Panc1 (cell line): Measurements from ENCODE around the gene TUBB1. TPM values are rescaled to one million over a fixed set of nuclear protein-coding genes. Genes with fewer than 3 reads are reported as not detected.
"Not testable (repeated sequence)": the region's sequence is repeated elsewhere in the genome, so short reads cannot be mapped to it uniquely, and the experiment has no call there.

Source experiments
- ATAC-seq: fragments of 200-7000 bp; cut with Tn5 transposase; 2 replicates; pipeline ENCODE4 v1.9.1; 2020; ENCODE audit warnings: mild to moderate bottlenecking, moderate library complexity
- BruUV-seq: library from RNA; stranded (reverse); fragments of 400-500 nt; replicated peaks from 2 replicates; lab custom pipeline; 2021; lab: Mats Ljungman, UMichigan
- CTCF ChIA-PET: fragments of 300-600 bp; sonication (Branson Sonifier 250); formaldehyde crosslinking; loops from one replicate; lab custom pipeline; 2022; ENCODE audit warnings: antibody characterized with exemption; lab: Charles Lee
- POLR2A ChIA-PET: fragments of 300-600 bp; sonication (Branson Sonifier 250); formaldehyde crosslinking; loops from one replicate; lab custom pipeline; 2022; ENCODE audit warnings: antibody characterized with exemption; lab: Charles Lee
- DNase-seq: peaks from one replicate; pipeline ENCODE4 v3.0.0-alpha.2; 2010; ENCODE audit warnings: low read depth, low spot score
- H3K27ac ChIP-seq: 2 replicates; pipeline ENCODE4 v1.5.1; 2011; ENCODE audit warnings: mild to moderate bottlenecking, low read length, inconsistent platforms
- H3K27me3 ChIP-seq: fragments of 200-500 bp; sonication (Bioruptor generic); 2 replicates; pipeline ENCODE4 v1.6.0; 2014; ENCODE audit warnings: low read length, inconsistent platforms; ENCODE audit not compliant: control insufficient read depth, insufficient read depth
- H3K36me3 ChIP-seq: fragments of 200-500 bp; sonication (Bioruptor generic); 2 replicates; pipeline ENCODE4 v1.5.1; 2014; ENCODE audit warnings: inconsistent platforms, mild to moderate bottlenecking, low read length, moderate library complexity; ENCODE audit not compliant: control insufficient read depth, insufficient read depth
- H3K4me1 ChIP-seq: 2 replicates; pipeline ENCODE4 v1.5.1; 2011; ENCODE audit warnings: inconsistent platforms, mild to moderate bottlenecking, low read length, moderate library complexity; ENCODE audit not compliant: control insufficient read depth, insufficient read depth
- H3K4me3 ChIP-seq, 2 experiments: 2 replicates each; pipeline ENCODE4 v1.5.1; 2011 to 2012; ENCODE audit warnings: low read depth in 2 of 2, low read length in 2 of 2, mild to moderate bottlenecking in 2 of 2, inconsistent platforms in 1 of 2, moderate library complexity in 1 of 2
- H3K9me3 ChIP-seq: fragments of 200-500 bp; sonication (Bioruptor generic); 2 replicates; pipeline ENCODE4 v1.5.1; 2014; ENCODE audit warnings: low read depth, mild to moderate bottlenecking, inconsistent platforms, low read length, moderate library complexity; ENCODE audit not compliant: control insufficient read depth, insufficient read depth
- POLR2AphosphoS5 ChIP-seq: IDR thresholded peaks from 2 replicates; pipeline ENCODE4 v1.6.1; 2012; ENCODE audit warnings: mild to moderate bottlenecking, low read depth, low read length, moderate library complexity
- SIN3A ChIP-seq: IDR thresholded peaks from 2 replicates; pipeline ENCODE4 v1.6.1; 2012; ENCODE audit warnings: low read depth, mild to moderate bottlenecking, low read length, moderate library complexity, borderline replicate concordance; ENCODE audit not compliant: insufficient read depth
- TCF7L2 ChIP-seq: IDR thresholded peaks from 2 replicates; pipeline ENCODE4 v1.6.1; 2011; ENCODE audit warnings: mild to moderate bottlenecking, low read depth, low read length, inconsistent platforms
- in situ Hi-C: cut with HindIII; loops from 2 replicates; pipeline ENCODE4 v1.10.0; 2016; ENCODE audit warnings: low sequenced_read_pairs, low pct_unique_long_range_greater_than_20kb
- intact Hi-C: fragments of 100-400 bp; cut with micrococcal nuclease; formaldehyde crosslinking; loops from one replicate; pipeline ENCODE4 v1.10.0; 2022; ENCODE audit not compliant: unreplicated experiment
- total RNA-seq: library from RNA; stranded (reverse); gene quantifications from one replicate; pipeline ENCODE4 v1.2.1, GENCODE V29; 2021; ENCODE audit not compliant: unreplicated experiment
- TF ChIP-seq, protein P1 (sequence below), 2 experiments: IDR thresholded peaks; 2 replicates each; pipeline ENCODE4 v1.6.1; 2011 to 2012; ENCODE audit warnings: low read depth in 2 of 2, control low read depth in 1 of 2, low read length in 1 of 2, mild to moderate bottlenecking in 1 of 2, moderate library complexity in 1 of 2; ENCODE audit not compliant: insufficient read depth in 1 of 2
- TF ChIP-seq, protein P2 (sequence below): fragments of 450-650 bp; IDR thresholded peaks from 2 replicates; pipeline ENCODE4 v1.5.1; 2017; ENCODE audit warnings: mild to moderate bottlenecking

The TUBB1 gene
- total RNA-seq, 1 experiment from 2014 or later, result not detected

- no TSS peak for BruUV-seq
- ATAC-seq (0 out of 2 replicates have a peak, but pooled peaks have one; percentile 33), DNase-seq (no peak)
- H3K4me1 ChIP-seq, result peaks cover 10% of the 10 kb centered on the region; the same call in 1 of the 2 replicates
- intact Hi-C loops, result loop anchor here (10.0 kb wide), 1 partner anchor 87 kb away; no protein-coding TSS in a partner anchor
- H3K27ac ChIP-seq, result peak overlapping the region; percentile 91
- ChIA-PET CTCF (no interaction called here), POLR2A (interaction anchor here (0.7 kb wide), 1 partner anchor 11 kb away, joined by 5 read pairs; no protein-coding TSS in a partner anchor)
- in situ Hi-C loops, result no loop called here
- H3K27me3 ChIP-seq, result no peaks in the 10 kb centered on the region
- peaks cover 3% of the 10 kb centered on the region; the same call in 1 of the 2 replicates for H3K36me3 ChIP-seq
- TF ChIP-seq POLR2AphosphoS5 (no peak), TCF7L2 (no peak), SIN3A (no peak)
- TF ChIP-seq, protein P1, sequence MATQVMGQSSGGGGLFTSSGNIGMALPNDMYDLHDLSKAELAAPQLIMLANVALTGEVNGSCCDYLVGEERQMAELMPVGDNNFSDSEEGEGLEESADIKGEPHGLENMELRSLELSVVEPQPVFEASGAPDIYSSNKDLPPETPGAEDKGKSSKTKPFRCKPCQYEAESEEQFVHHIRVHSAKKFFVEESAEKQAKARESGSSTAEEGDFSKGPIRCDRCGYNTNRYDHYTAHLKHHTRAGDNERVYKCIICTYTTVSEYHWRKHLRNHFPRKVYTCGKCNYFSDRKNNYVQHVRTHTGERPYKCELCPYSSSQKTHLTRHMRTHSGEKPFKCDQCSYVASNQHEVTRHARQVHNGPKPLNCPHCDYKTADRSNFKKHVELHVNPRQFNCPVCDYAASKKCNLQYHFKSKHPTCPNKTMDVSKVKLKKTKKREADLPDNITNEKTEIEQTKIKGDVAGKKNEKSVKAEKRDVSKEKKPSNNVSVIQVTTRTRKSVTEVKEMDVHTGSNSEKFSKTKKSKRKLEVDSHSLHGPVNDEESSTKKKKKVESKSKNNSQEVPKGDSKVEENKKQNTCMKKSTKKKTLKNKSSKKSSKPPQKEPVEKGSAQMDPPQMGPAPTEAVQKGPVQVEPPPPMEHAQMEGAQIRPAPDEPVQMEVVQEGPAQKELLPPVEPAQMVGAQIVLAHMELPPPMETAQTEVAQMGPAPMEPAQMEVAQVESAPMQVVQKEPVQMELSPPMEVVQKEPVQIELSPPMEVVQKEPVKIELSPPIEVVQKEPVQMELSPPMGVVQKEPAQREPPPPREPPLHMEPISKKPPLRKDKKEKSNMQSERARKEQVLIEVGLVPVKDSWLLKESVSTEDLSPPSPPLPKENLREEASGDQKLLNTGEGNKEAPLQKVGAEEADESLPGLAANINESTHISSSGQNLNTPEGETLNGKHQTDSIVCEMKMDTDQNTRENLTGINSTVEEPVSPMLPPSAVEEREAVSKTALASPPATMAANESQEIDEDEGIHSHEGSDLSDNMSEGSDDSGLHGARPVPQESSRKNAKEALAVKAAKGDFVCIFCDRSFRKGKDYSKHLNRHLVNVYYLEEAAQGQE (IDR thresholded peaks at IDR 0.05; ENCODE audit: insufficient read depth in 1 of 2, low read depth in 2 of 2, low read length in 1 of 2), result no peak
- TF ChIP-seq, protein P2, sequence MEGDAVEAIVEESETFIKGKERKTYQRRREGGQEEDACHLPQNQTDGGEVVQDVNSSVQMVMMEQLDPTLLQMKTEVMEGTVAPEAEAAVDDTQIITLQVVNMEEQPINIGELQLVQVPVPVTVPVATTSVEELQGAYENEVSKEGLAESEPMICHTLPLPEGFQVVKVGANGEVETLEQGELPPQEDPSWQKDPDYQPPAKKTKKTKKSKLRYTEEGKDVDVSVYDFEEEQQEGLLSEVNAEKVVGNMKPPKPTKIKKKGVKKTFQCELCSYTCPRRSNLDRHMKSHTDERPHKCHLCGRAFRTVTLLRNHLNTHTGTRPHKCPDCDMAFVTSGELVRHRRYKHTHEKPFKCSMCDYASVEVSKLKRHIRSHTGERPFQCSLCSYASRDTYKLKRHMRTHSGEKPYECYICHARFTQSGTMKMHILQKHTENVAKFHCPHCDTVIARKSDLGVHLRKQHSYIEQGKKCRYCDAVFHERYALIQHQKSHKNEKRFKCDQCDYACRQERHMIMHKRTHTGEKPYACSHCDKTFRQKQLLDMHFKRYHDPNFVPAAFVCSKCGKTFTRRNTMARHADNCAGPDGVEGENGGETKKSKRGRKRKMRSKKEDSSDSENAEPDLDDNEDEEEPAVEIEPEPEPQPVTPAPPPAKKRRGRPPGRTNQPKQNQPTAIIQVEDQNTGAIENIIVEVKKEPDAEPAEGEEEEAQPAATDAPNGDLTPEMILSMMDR, result no peak
- H3K4me3 ChIP-seq, result peak overlapping the region; percentile 88 to 96
- H3K9me3 ChIP-seq, result no peaks in the 10 kb centered on the region
These were observed 37.4 kb upstream of the TUBB1 start for GRCh38 chr20:58981628-58982364.

- ChIA-PET POLR2A (interaction anchor here (0.7 kb wide), 3 partner anchors 10 to 289 kb away, joined by 3 to 5 read pairs (median 4); no protein-coding TSS in a partner anchor), CTCF (no interaction called here)
- BruUV-seq, result TSS peak; percentile 66
- TF ChIP-seq, protein P1 (IDR thresholded peaks at IDR 0.05; ENCODE audit: insufficient read depth in 1 of 2, low read depth in 2 of 2, low read length in 1 of 2), result no peak
- TF ChIP-seq TCF7L2, result no peak
- TF ChIP-seq, protein P2, result no peak
- TF ChIP-seq POLR2AphosphoS5, result no peak
- TF ChIP-seq SIN3A, result no peak
- peak overlapping the region; percentile 88 to 96 for H3K4me3 ChIP-seq
- peaks cover 6% of the 10 kb centered on the region for H3K36me3 ChIP-seq
- no peaks in the 10 kb centered on the region for H3K27me3 ChIP-seq
- intact Hi-C loops, result loop anchor here (10.0 kb wide), 1 partner anchor 88 kb away; no protein-coding TSS in a partner anchor
- peaks cover 10% of the 10 kb centered on the region; the same call in 1 of the 2 replicates for H3K4me1 ChIP-seq
- peak overlapping the region; percentile 91 for H3K27ac ChIP-seq
- DNase-seq, result no peak
- in situ Hi-C loops, result no loop called here
- no peaks in the 10 kb centered on the region for H3K9me3 ChIP-seq
- no peak for ATAC-seq
These were observed 36.7 kb upstream of the TUBB1 start for GRCh38 chr20:58982406-58983114.

GRCh38 chr20:58983115-58983468 is 36.1 kb upstream of the TUBB1 start:
- DNase-seq, H3K27me3 ChIP-seq, ATAC-seq, in situ Hi-C loops, CTCF ChIA-PET, H3K9me3 ChIP-seq, BruUV-seq, H3K27ac ChIP-seq, H3K4me3 ChIP-seq: not testable (repeated sequence)
- Histone ChIP-seq H3K36me3 (peaks cover 11% of the 10 kb centered on the region), H3K4me1 (peaks cover 10% of the 10 kb centered on the region; the same call in 1 of the 2 replicates)
- intact Hi-C loops, result loop anchor here (10.0 kb wide), 1 partner anchor 88 kb away; no protein-coding TSS in a partner anchor
- POLR2A ChIA-PET, result interaction anchor here (0.7 kb wide), 2 partner anchors 264 to 288 kb away, joined by 3 to 4 read pairs; no protein-coding TSS in a partner anchor
